ENCODE results near the gene ZSWIM1. TPM values are rescaled to one million over a fixed set of nuclear protein-coding genes. Genes with fewer than 3 reads are reported as not detected.
"Not testable (repeated sequence)": the region's sequence is repeated elsewhere in the genome, so short reads cannot be mapped to it uniquely, and the experiment has no call there.

ZSWIM1 gene
- total and polyA plus RNA-seq, 3 donors from 2014 or later = 11.4 to 24.5 (median 24.0) TPM

DNA sequence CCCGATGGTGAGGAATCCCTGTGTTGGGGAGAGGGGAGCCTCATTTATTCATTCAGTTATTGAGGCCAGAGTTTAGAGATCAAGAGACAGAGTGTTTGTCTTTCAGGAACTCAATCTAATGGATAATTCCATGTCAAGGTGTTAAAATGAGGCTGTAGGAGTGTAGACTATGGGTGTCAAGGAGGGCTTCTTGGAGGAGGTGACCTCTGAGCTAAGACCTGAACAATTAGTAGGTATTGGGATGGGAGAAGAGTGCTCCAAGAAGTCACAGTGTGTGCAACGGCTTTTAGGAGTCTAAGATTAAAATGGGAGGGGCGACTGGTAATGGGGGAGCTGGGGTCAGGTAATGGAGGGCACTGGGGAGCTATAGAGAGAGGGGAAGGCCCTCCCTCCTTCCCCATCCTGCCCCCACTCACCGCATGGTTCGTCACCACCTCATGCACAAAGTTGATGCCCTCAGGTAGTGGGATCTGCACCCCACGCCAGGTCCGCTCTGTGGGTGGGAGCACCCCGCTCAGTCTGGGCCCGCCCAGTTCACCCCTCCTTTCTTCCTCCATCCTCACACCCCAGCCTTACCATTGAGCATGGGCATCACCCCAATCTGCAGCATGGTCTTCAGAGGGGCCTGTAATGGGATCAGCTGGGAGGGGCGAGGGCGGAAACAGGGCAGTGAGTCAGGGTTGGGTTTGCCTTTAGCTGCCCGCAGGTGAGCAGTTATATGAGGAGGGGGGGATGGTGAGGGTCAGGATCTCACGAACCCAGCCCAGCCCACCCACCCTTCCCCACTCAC is 18.2 kb downstream of the ZSWIM1 start:
- Histone ChIP-seq H3K4me1 (no peaks in the 10 kb centered on the region), H3K4me3 (no peak overlapping the region), H3K9me3 (no peaks in the 10 kb centered on the region), H3K27me3 (no peaks in the 10 kb centered on the region), H3K27ac (no peak overlapping the region), H3K36me3 (ENCODE audit: low read depth, missing control alignments) (no peaks in the 10 kb centered on the region)
- WGBS, 2 donors = 86 to 88% methylated on average over 10 to 13 of the region's 13 CpGs
- intact Hi-C loops (cut with DNase I; ENCODE audit: low total_unique reads) = loop anchor here (10.0 kb wide), 1 partner anchor 56 kb away; no protein-coding TSS in a partner anchor
- DNase-seq = no peak
- no peak for TF ChIP-seq POLR2A (IDR thresholded peaks at IDR 0.05)
- no peak for TF ChIP-seq CTCF (IDR thresholded peaks at IDR 0.05)

GRCh38 chr20:45901332-45901731 is 20.3 kb downstream of the ZSWIM1 start:
- H3K36me3 ChIP-seq (ENCODE audit: low read depth, missing control alignments); intact Hi-C loops (cut with DNase I; ENCODE audit: low total_unique reads); H3K4me1 ChIP-seq; H3K9me3 ChIP-seq; H3K27ac ChIP-seq; H3K27me3 ChIP-seq; H3K4me3 ChIP-seq; DNase-seq: not testable (repeated sequence)
- WGBS, 2 donors = 83 to 86% methylated on average over 6 of the region's 6 CpGs

- H3K27ac ChIP-seq = no peak overlapping the region
- DNase-seq = no peak
- H3K9me3 ChIP-seq = no peaks in the 10 kb centered on the region
- no peak overlapping the region for H3K4me3 ChIP-seq
- 86 to 92% methylated on average over 1 to 14 of the region's 14 CpGs for WGBS, 2 donors
- no peaks in the 10 kb centered on the region for H3K36me3 ChIP-seq (ENCODE audit: low read depth, missing control alignments)
- H3K4me1 ChIP-seq = no peaks in the 10 kb centered on the region
- TF ChIP-seq CTCF (IDR thresholded peaks at IDR 0.05) (no peak), POLR2A (IDR thresholded peaks at IDR 0.05) (no peak)
- no peaks in the 10 kb centered on the region for H3K27me3 ChIP-seq
- intact Hi-C loops (cut with DNase I; ENCODE audit: low total_unique reads) = no loop called here
Measured at GRCh38 chr20:45902199-45902701, 21.2 kb downstream of the ZSWIM1 start.

DNA sequence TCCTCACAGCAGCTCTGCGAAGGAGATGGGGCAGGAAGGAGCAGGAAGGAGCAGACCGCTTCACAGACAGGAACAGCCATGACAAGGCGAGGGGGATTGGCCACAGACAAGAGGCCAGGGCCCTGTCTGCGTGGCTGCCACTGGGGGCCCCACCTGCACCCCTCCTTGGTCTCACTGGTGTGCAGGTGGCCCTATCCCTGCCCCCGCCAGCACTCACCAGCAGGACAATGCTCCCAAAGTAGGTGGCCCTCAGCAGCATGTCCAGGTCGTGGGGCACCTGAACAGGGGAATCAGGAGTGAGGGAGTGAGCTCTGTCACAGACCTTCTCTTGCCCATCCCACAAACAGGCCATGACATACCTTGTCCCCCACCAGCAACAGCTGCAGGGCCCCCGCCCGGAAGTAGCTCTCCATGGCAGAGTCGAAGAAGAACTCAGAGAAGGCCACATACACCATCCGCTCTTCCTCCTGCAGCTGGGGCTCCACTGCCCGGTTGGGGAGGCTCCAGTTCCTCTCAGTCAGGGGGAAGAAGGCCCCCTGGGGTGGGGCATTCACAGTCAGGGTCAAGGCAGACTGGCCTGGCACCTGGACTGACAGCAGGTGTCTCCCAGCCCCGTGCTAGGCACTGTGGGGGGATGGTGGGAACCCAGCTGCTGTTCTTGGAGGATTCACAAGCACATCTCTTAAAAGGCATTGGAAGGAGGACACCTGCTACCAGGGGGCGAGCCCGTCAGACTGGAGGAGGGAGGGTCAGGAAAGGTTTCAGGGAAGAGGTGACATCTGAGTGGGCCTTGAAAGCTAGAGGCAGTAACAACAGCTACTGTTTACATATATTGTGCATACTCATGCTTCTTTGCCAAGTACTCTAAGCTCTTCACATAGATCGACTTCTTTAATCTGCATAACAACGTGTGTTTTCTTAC is 23.8 kb downstream of the ZSWIM1 start:
- Histone ChIP-seq H3K4me3 (no peak overlapping the region), H3K36me3 (ENCODE audit: low read depth, missing control alignments) (no peaks in the 10 kb centered on the region), H3K27ac (no peak overlapping the region), H3K27me3 (no peaks in the 10 kb centered on the region), H3K4me1 (no peaks in the 10 kb centered on the region), H3K9me3 (no peaks in the 10 kb centered on the region)
- intact Hi-C loops (cut with DNase I; ENCODE audit: low total_unique reads) = no loop called here
- TF ChIP-seq CTCF (IDR thresholded peaks at IDR 0.05) (no peak), POLR2A (IDR thresholded peaks at IDR 0.05) (no peak)
- 80 to 84% methylated on average over 10 to 16 of the region's 16 CpGs for WGBS, 2 donors
- DNase-seq = no peak

GRCh38 chr20:45905505-45906079 is 24.6 kb downstream of the ZSWIM1 start:
- no peak for DNase-seq
- Histone ChIP-seq H3K36me3 (ENCODE audit: low read depth, missing control alignments) (no peaks in the 10 kb centered on the region), H3K9me3 (no peaks in the 10 kb centered on the region), H3K4me3 (no peak overlapping the region), H3K27me3 (no peaks in the 10 kb centered on the region), H3K27ac (no peak overlapping the region), H3K4me1 (no peaks in the 10 kb centered on the region)
- intact Hi-C loops (cut with DNase I; ENCODE audit: low total_unique reads) = no loop called here
- TF ChIP-seq CTCF (IDR thresholded peaks at IDR 0.05) = no peak
- no peak for TF ChIP-seq POLR2A (IDR thresholded peaks at IDR 0.05)
- WGBS, 2 donors = 78 to 88% methylated on average over 8 of the region's 8 CpGs

All from testis (tissue), 3 donors.